Measurements from ENCODE around the gene AHRR.
A peak's percentile ranks its signal among the peaks of the same experiment; 100 is the strongest.

AHRR gene

DNA sequence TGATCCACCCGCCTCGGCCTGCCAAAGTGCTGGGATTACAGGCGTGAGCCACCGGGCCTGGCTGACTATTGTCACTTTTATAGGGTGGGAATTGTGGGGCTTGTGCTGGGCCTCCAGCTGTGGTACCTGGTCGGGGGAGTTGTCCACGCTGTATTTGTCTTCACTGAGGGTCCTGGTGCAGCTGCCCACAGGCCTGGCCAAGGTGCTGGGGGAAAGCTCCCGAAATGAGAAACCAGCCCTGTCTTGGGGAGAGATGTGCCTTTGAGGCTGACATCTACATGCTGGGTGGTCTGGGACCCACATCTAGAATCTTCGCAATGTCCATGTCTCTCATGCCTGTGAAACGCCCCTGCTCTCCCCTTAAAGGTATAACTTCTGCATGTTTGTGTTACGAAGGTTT lies 124.1 kb downstream of the AHRR start:
- CTCF ChIA-PET = interaction anchor here (1.0 kb wide), 1 partner anchor 132 kb away, joined by 3 read pairs; no protein-coding TSS in a partner anchor
- POLR2A ChIA-PET (ENCODE audit: low non-redundant PET) = interaction anchor here (1.2 kb wide), 1 partner anchor 27 kb away, joined by 3 read pairs; no protein-coding TSS in a partner anchor
- no peak for DNase-seq (ENCODE audit: low spot score)
- H3K27ac ChIP-seq = peak overlapping the region; percentile 19; the same call in 1 of the 2 replicates
- TF ChIP-seq, protein P1, sequence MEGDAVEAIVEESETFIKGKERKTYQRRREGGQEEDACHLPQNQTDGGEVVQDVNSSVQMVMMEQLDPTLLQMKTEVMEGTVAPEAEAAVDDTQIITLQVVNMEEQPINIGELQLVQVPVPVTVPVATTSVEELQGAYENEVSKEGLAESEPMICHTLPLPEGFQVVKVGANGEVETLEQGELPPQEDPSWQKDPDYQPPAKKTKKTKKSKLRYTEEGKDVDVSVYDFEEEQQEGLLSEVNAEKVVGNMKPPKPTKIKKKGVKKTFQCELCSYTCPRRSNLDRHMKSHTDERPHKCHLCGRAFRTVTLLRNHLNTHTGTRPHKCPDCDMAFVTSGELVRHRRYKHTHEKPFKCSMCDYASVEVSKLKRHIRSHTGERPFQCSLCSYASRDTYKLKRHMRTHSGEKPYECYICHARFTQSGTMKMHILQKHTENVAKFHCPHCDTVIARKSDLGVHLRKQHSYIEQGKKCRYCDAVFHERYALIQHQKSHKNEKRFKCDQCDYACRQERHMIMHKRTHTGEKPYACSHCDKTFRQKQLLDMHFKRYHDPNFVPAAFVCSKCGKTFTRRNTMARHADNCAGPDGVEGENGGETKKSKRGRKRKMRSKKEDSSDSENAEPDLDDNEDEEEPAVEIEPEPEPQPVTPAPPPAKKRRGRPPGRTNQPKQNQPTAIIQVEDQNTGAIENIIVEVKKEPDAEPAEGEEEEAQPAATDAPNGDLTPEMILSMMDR (conservative IDR thresholded peaks at IDR 0.05; ENCODE audit: low read depth) = no peak

DNA sequence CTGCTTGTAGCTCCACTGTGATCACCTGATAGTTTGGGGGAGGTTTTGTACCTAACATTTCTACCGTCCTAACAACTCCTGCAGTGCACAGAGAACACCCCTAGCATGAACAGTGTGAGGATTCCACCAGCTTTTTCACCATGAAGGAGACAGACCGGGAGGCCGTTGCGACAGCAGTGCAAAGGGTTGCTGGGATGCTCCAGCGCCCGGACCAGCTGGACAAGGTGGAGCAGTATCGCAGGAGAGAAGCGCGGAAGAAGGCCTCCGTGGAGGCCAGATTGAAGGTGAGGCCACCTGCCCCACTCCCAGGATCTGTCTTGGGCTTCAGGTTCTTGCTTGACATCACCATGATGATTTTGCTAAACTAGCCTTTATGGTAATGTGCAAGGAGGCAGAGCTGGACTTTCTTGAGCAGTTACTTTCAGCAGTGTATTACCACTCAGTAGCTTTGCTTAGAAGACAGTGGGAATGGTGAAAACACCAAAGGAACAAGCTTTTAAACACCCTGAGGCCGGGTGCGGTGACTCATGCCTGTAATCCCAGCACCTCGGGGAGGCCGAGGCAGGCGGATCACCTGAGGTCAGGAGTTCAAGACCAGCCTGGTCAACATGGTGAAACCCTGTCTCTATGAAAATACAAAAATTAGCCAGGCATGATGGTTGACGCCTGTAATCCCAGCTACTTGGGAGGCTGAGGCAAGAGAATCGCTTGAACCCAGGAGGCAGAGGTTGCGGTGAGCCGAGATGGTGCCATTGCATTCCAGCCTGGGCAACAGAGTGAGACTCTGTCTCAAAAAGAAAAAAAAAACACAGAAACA lies 124.8 kb downstream of the AHRR start:
- POLR2A ChIA-PET (ENCODE audit: low non-redundant PET) = interaction anchor here (1.2 kb wide), 1 partner anchor 26 kb away, joined by 3 read pairs; no protein-coding TSS in a partner anchor

GRCh38 chr5:446883-447263 lies 125.4 kb downstream of the AHRR start:
- CTCF ChIA-PET = interaction anchor here (0.6 to 1.5 kb wide), 9 partner anchors 10 to 264 kb away, joined by 3 to 5 read pairs (median 3); no protein-coding TSS in a partner anchor
- DNase-seq (ENCODE audit: low spot score) = peak; percentile 40
- TF ChIP-seq, protein P1 (conservative IDR thresholded peaks at IDR 0.05; ENCODE audit: low read depth) = peak; percentile 82
- POLR2A ChIA-PET (ENCODE audit: low non-redundant PET) = interaction anchor here (1.2 kb wide), 1 partner anchor 25 kb away, joined by 3 read pairs; no protein-coding TSS in a partner anchor
- peak overlapping the region; percentile 20 for H3K27ac ChIP-seq

More for the DNA sequence above, 124.8 kb downstream of the AHRR start:
- peak overlapping the region; percentile 20 for H3K27ac ChIP-seq
- CTCF ChIA-PET = interaction anchor here (0.6 to 1.5 kb wide), 10 partner anchors 9 to 263 kb away, joined by 3 to 5 read pairs (median 3); no protein-coding TSS in a partner anchor
- TF ChIP-seq, protein P1 (conservative IDR thresholded peaks at IDR 0.05; ENCODE audit: low read depth) = no peak
- DNase-seq (ENCODE audit: low spot score) = no peak

GRCh38 chr5:447501-447900 lies 126.0 kb downstream of the AHRR start:
- DNase-seq (ENCODE audit: low spot score) = no peak
- peak overlapping the region; percentile 20; the same call in 1 of the 2 replicates for H3K27ac ChIP-seq
- CTCF ChIA-PET = interaction anchor here (0.7 to 1.5 kb wide), 4 partner anchors 16 to 29 kb away, joined by 3 to 5 read pairs (median 3); no protein-coding TSS in a partner anchor
- POLR2A ChIA-PET (ENCODE audit: low non-redundant PET) = no interaction called here
- TF ChIP-seq, protein P1 (conservative IDR thresholded peaks at IDR 0.05; ENCODE audit: low read depth) = no peak

- TF ChIP-seq, protein P1 (conservative IDR thresholded peaks at IDR 0.05; ENCODE audit: low read depth) = no peak
- POLR2A ChIA-PET (ENCODE audit: low non-redundant PET) = no interaction called here
- no peak for DNase-seq (ENCODE audit: low spot score)
- H3K27ac ChIP-seq = no peak overlapping the region
- CTCF ChIA-PET = interaction anchor here (0.6 kb wide), 1 partner anchor 10 kb away, joined by 6 read pairs; no protein-coding TSS in a partner anchor
Observed at GRCh38 chr5:448061-448765, 126.7 kb downstream of the AHRR start.

DNA sequence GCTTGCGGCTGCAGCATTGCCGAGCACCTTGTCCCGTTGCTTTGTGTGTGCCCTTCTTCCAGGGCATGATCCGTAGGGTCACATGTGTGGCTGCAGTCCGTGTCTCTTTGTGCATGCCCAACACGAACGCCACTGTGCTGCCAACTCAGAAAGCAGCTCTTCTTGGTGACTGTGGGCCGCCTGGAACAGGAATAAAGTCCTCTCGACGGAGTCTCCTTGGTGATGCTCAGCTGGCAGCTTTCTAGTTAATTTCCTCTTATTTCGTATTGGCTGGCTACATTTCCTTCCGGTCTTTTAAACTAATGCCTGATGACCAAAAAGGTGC lies 127.2 kb downstream of the AHRR start:
- POLR2A ChIA-PET (ENCODE audit: low non-redundant PET) = no interaction called here
- H3K27ac ChIP-seq = no peak overlapping the region
- no peak for DNase-seq (ENCODE audit: low spot score)
- CTCF ChIA-PET = interaction anchor here (0.6 kb wide), 1 partner anchor 11 kb away, joined by 6 read pairs; no protein-coding TSS in a partner anchor
- TF ChIP-seq, protein P1 (conservative IDR thresholded peaks at IDR 0.05; ENCODE audit: low read depth) = no peak
